MM.1S (cell line): Measurements from ENCODE around the gene ASXL1.

Experiments used
- DNase-seq: peaks from one replicate; pipeline ENCODE4 v3.0.0-alpha.2; 2015
- H2AFZ ChIP-seq: fragments of 300-600 bp; sonication (generic); 2 replicates; pipeline ENCODE4 v1.6.0; 2016; ENCODE audit warnings: antibody characterized with exemption, low read length
- H3F3A ChIP-seq: fragments of 300-600 bp; sonication (generic); 2 replicates; pipeline ENCODE4 v1.6.1; 2016; ENCODE audit warnings: mild to moderate bottlenecking, antibody characterized with exemption, low read length, moderate library complexity, mixed read lengths; ENCODE audit not compliant: insufficient read depth
- H3K27ac ChIP-seq: fragments of 300-600 bp; sonication (generic); 2 replicates; pipeline ENCODE4 v1.5.1; 2016; ENCODE audit warnings: mild to moderate bottlenecking, low read length
- H3K27me3 ChIP-seq: fragments of 300-600 bp; sonication (generic); replicated peaks from 2 replicates; pipeline ENCODE4 v1.6.0; 2016; ENCODE audit warnings: low read length; ENCODE audit not compliant: insufficient read depth
- H3K36me3 ChIP-seq: fragments of 300-600 bp; sonication (generic); replicated peaks from 2 replicates; pipeline ENCODE4 v1.6.1; 2016; ENCODE audit warnings: mild to moderate bottlenecking, low read length, mixed read lengths; ENCODE audit not compliant: insufficient read depth
- H3K4me1 ChIP-seq: fragments of 300-600 bp; sonication (generic); 2 replicates; pipeline ENCODE4 v1.6.1; 2016; ENCODE audit warnings: low read length, mixed read lengths
- H3K4me2 ChIP-seq: fragments of 300-600 bp; sonication (generic); 2 replicates; pipeline ENCODE4 v1.6.0; 2016; ENCODE audit warnings: low read depth, low read length
- H3K4me3 ChIP-seq: fragments of 300-600 bp; sonication (generic); 2 replicates; pipeline ENCODE4 v1.5.1; 2016; ENCODE audit warnings: low read length, mixed read lengths
- H3K79me2 ChIP-seq: fragments of 300-600 bp; sonication (generic); 2 replicates; pipeline ENCODE4 v1.6.1; 2016; ENCODE audit warnings: mixed run types, low read length, mixed read lengths
- H3K9ac ChIP-seq: fragments of 300-600 bp; sonication (generic); 2 replicates; pipeline ENCODE4 v1.6.1; 2016; ENCODE audit warnings: low read length, mixed read lengths
- H3K9me2 ChIP-seq: fragments of 300-600 bp; sonication (generic); replicated peaks from 2 replicates; pipeline ENCODE4 v1.6.1; 2016; ENCODE audit warnings: mild to moderate bottlenecking, low read length, mixed read lengths; ENCODE audit not compliant: insufficient read depth
- H3K9me3 ChIP-seq: fragments of 300-600 bp; sonication (generic); replicated peaks from 2 replicates; pipeline ENCODE4 v1.6.1; 2016; ENCODE audit warnings: mild to moderate bottlenecking, low read length, mixed read lengths; ENCODE audit not compliant: insufficient read depth
- H4K20me1 ChIP-seq: fragments of 300-600 bp; sonication (generic); 2 replicates; pipeline ENCODE4 v1.6.1; 2016; ENCODE audit warnings: mild to moderate bottlenecking, low read length, moderate library complexity, mixed read lengths; ENCODE audit not compliant: insufficient read depth
- EZH2 ChIP-seq: fragments of 300-600 bp; sonication (generic); optimal IDR thresholded peaks from 2 replicates; pipeline ENCODE3; 2017; ENCODE audit warnings: low read depth, mild to moderate bottlenecking, antibody characterized with exemption, low read length, mixed read lengths
- EZH2phosphoT487 ChIP-seq: fragments of 300-600 bp; sonication (generic); IDR thresholded peaks from 2 replicates; pipeline ENCODE4 v1.6.1; 2018; ENCODE audit warnings: antibody characterized with exemption, low read length
- TF ChIP-seq, protein P1 (sequence below): fragments of 300-600 bp; sonication (generic); IDR thresholded peaks from 2 replicates; pipeline ENCODE4 v1.5.1; 2016; ENCODE audit warnings: antibody characterized with exemption, low read length, mixed read lengths

Gene ASXL1

GRCh38 chr20:32325706-32326503 lies 32.2 kb upstream of the ASXL1 start:
- no peaks in the 10 kb centered on the region for H3K4me1 ChIP-seq
- H3K9me2 ChIP-seq: no peaks in the 10 kb centered on the region
- TF ChIP-seq, protein P1, sequence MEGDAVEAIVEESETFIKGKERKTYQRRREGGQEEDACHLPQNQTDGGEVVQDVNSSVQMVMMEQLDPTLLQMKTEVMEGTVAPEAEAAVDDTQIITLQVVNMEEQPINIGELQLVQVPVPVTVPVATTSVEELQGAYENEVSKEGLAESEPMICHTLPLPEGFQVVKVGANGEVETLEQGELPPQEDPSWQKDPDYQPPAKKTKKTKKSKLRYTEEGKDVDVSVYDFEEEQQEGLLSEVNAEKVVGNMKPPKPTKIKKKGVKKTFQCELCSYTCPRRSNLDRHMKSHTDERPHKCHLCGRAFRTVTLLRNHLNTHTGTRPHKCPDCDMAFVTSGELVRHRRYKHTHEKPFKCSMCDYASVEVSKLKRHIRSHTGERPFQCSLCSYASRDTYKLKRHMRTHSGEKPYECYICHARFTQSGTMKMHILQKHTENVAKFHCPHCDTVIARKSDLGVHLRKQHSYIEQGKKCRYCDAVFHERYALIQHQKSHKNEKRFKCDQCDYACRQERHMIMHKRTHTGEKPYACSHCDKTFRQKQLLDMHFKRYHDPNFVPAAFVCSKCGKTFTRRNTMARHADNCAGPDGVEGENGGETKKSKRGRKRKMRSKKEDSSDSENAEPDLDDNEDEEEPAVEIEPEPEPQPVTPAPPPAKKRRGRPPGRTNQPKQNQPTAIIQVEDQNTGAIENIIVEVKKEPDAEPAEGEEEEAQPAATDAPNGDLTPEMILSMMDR: no peak
- no peak for TF ChIP-seq EZH2phosphoT487
- TF ChIP-seq EZH2: no peak
- no peak overlapping the region for H3K4me2 ChIP-seq
- no peaks in the 10 kb centered on the region for H3K79me2 ChIP-seq
- H3F3A ChIP-seq: no peaks in the 10 kb centered on the region
- H3K36me3 ChIP-seq: no peaks in the 10 kb centered on the region; the same call in 1 of the 2 replicates
- no peak for DNase-seq
- no peak overlapping the region for H3K4me3 ChIP-seq
- no peak overlapping the region for H3K27ac ChIP-seq
- H2AFZ ChIP-seq: no peak overlapping the region
- no peak overlapping the region for H3K9ac ChIP-seq
- H4K20me1 ChIP-seq: no peaks in the 10 kb centered on the region
- no peaks in the 10 kb centered on the region for H3K9me3 ChIP-seq
- H3K27me3 ChIP-seq: no peaks in the 10 kb centered on the region

GRCh38 chr20:32326504-32326845 lies 31.7 kb upstream of the ASXL1 start:
- Histone ChIP-seq H3K4me2 (no peak overlapping the region), H3K4me1 (0 out of 2 replicates have a peak, but pooled peaks cover under 1% of the 10 kb centered on the region), H3K9me2 (no peaks in the 10 kb centered on the region), H4K20me1 (no peaks in the 10 kb centered on the region), H3F3A (no peaks in the 10 kb centered on the region), H3K79me2 (no peaks in the 10 kb centered on the region), H3K27me3 (no peaks in the 10 kb centered on the region), H3K9me3 (no peaks in the 10 kb centered on the region), H2AFZ (no peak overlapping the region), H3K27ac (no peak overlapping the region), H3K4me3 (no peak overlapping the region), H3K36me3 (no peaks in the 10 kb centered on the region; the same call in 1 of the 2 replicates), H3K9ac (no peak overlapping the region)
- no peak for DNase-seq
- TF ChIP-seq EZH2phosphoT487 (no peak), EZH2 (no peak)
- TF ChIP-seq, protein P1: no peak

DNA sequence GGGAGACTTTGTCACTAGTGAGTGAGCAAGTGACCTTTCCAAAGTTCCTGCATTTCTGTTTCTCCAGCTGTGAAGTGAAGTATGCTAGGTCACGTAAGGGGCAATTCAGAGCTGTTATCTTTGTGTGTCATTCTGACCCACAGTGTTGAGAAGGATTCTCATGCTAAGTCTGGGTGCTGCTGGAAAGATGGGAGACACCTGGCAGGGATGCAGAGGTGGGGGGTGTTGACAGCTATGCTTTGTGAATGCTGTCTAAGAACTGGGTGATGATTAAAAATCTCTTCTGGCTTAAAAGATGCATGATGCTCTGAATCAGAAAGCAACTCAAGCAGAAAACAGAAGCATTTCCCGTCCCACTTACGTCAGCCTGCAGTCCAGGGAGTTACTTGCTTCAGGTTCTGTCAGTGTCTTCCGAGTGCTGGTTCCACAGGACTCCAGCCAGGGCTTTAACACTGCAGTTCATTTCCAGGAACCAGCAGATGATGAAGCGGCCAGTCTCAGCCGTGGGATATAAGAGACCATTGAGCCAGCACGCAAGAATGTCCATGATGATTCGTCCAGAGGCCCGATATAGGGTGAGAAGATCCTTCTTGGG lies 30.9 kb upstream of the ASXL1 start:
- no peaks in the 10 kb centered on the region; the same call in 1 of the 2 replicates for H3K36me3 ChIP-seq
- no peak overlapping the region for H3K4me2 ChIP-seq
- no peak overlapping the region for H3K27ac ChIP-seq
- no peaks in the 10 kb centered on the region for H3K79me2 ChIP-seq
- H4K20me1 ChIP-seq: no peaks in the 10 kb centered on the region
- H3K4me3 ChIP-seq: no peak overlapping the region
- H3K9me3 ChIP-seq: no peaks in the 10 kb centered on the region
- no peaks in the 10 kb centered on the region for H3K9me2 ChIP-seq
- DNase-seq: no peak
- H3K4me1 ChIP-seq: peaks cover 8% of the 10 kb centered on the region
- H3K9ac ChIP-seq: no peak overlapping the region
- no peak for TF ChIP-seq EZH2phosphoT487
- TF ChIP-seq EZH2: no peak
- TF ChIP-seq, protein P1: no peak
- H2AFZ ChIP-seq: no peak overlapping the region
- H3K27me3 ChIP-seq: no peaks in the 10 kb centered on the region
- H3F3A ChIP-seq: no peaks in the 10 kb centered on the region
